NT2/D1 (cell line): ENCODE measurements around the gene TMEM198.

Experiments used
- DNase-seq: peaks from one replicate; pipeline ENCODE4 v3.0.0-alpha.2; 2011; ENCODE audit warnings: low read depth, low spot score
- H3K27me3 ChIP-seq: 2 replicates; pipeline ENCODE4 v1.6.0; 2011; ENCODE audit warnings: mild to moderate bottlenecking; ENCODE audit not compliant: insufficient read length, insufficient read depth
- H3K36me3 ChIP-seq: 2 replicates; pipeline ENCODE4 v1.6.1; 2011; ENCODE audit warnings: mild to moderate bottlenecking, low read length, mixed read lengths; ENCODE audit not compliant: insufficient read depth, insufficient read length
- H3K4me1 ChIP-seq: 2 replicates; pipeline ENCODE4 v1.5.1; 2011; ENCODE audit not compliant: insufficient read depth, insufficient read length
- H3K4me3 ChIP-seq: 2 replicates; pipeline ENCODE4 v1.5.1; 2011; ENCODE audit warnings: low read depth; ENCODE audit not compliant: insufficient read length
- H3K9ac ChIP-seq: 2 replicates; pipeline ENCODE4 v1.6.0; 2011; ENCODE audit warnings: low read depth; ENCODE audit not compliant: insufficient read length
- H3K9me3 ChIP-seq: 2 replicates; pipeline ENCODE4 v1.5.1; 2011; ENCODE audit warnings: mild to moderate bottlenecking, low read length; ENCODE audit not compliant: insufficient read depth
- SUZ12 ChIP-seq: IDR thresholded peaks from 2 replicates; pipeline ENCODE4 v1.6.1; 2011; ENCODE audit not compliant: insufficient read length, insufficient read depth; ENCODE audit errors: extremely low read depth
- YY1 ChIP-seq: IDR thresholded peaks from 2 replicates; pipeline ENCODE4 v1.6.1; 2011; ENCODE audit not compliant: insufficient read length, insufficient read depth
- ZNF274 ChIP-seq: IDR thresholded peaks from 2 replicates; pipeline ENCODE4 v1.6.1; 2011; ENCODE audit warnings: mild to moderate bottlenecking, low read depth, low read length

The TMEM198 gene

DNA sequence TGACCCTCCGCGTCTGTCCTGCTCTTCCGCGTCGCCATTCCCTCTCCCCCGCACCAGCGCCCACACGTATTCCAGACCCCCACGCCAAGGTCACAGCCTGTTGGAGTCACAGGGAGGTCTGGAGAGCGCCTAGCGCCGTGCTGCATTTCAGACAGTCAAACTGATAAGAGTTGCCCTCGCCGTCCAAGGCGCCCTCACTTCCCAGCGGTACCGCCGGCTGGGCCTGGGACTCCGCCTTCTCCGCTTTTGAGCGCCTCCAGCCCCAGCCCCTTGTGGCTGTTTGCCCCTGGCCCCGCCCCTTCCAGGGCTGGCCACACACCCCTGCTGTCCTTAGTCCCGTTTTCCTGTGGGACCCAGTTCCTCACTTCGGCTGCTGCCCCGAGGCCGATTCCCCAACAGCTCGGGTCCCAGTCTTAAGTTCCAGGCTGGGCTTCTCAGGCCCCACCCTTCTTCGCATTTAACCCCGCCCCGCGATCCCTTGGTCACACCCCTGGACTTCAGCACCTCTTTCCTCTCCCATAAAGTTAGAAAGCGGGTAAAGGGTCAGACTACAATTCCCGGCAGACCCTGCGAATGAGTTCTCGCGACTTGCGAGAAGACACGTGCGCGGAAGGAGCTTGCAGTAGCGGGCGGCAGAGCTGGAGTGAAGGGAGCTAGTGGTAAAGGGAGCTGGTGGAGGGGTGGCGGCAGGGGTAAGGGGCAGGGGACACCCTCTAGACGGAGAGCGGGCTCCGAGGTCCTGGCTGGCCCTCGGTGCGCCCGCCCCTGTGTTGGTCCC lies 45.4 kb upstream of the TMEM198 start, which contains the start of gene GMPPA:
GMPPA (plus strand) TSS at position 612 of the 778 bp plus-strand sequence. CDS start 1,085 bp downstream, outside the sequence.
- Histone ChIP-seq H3K27me3 (peaks cover 47% of the 10 kb centered on the region), H3K9ac (peak within 1 kb of the TSS; percentile 91), H3K4me1 (peaks cover 30% of the 10 kb centered on the region), H3K36me3 (peaks cover 13% of the 10 kb centered on the region), H3K9me3 (no peaks in the 10 kb centered on the region), H3K4me3 (peak within 1 kb of the TSS; percentile 70)
- no peak for TF ChIP-seq SUZ12
- TF ChIP-seq YY1, result no peak
- no peak for TF ChIP-seq ZNF274
- DNase-seq, result peak; percentile 98

DNA sequence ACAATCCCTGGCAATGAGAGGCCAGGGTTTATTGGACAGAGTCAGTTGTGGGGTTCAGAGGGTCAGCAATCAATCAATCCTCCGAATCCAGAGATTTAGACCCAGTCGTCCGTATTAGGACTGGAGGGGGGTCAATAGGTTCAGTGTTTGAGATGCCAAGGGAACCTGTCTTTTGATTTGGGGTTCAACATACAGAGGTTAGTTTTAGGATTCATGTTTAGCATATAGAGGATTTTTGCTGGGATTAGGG lies 44.8 kb upstream of the TMEM198 start:
- H3K36me3 ChIP-seq, result peaks cover 18% of the 10 kb centered on the region
- H3K9ac ChIP-seq, result peak overlapping the region; percentile 91
- DNase-seq, result no peak
- H3K4me3 ChIP-seq, result peak overlapping the region; percentile 68
- peaks cover 30% of the 10 kb centered on the region for H3K4me1 ChIP-seq
- H3K9me3 ChIP-seq, result no peaks in the 10 kb centered on the region
- no peak for TF ChIP-seq YY1
- TF ChIP-seq ZNF274, result no peak
- no peak for TF ChIP-seq SUZ12
- H3K27me3 ChIP-seq, result peaks cover 44% of the 10 kb centered on the region

DNA sequence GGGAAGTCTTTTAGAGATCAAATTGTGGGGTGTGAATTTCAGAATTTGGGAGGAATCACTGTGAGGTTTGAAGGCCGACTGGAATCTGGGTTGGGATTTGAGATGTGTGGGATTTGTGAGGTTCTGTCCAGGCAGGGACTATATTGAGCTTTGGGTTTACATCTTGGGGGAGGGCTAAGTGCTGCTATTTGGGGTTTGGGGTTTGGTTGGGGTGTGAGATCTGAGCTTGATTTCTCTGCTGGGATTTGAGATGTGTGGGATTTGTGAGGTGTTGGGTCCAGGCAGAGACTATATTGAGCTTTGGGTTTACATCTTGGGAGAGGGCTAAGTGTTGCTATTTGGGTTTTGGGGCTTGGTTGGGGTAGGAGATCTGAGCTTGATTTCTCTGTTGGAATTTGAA lies 44.3 kb upstream of the TMEM198 start:
- no peaks in the 10 kb centered on the region for H3K9me3 ChIP-seq
- DNase-seq, result no peak
- peaks cover 24% of the 10 kb centered on the region for H3K36me3 ChIP-seq
- H3K27me3 ChIP-seq, result peaks cover 40% of the 10 kb centered on the region
- TF ChIP-seq YY1, result no peak
- no peak for TF ChIP-seq ZNF274
- no peak for TF ChIP-seq SUZ12
- H3K4me1 ChIP-seq, result peaks cover 30% of the 10 kb centered on the region
- H3K9ac ChIP-seq, result peak overlapping the region; percentile 91
- H3K4me3 ChIP-seq, result peak overlapping the region; percentile 68

DNA sequence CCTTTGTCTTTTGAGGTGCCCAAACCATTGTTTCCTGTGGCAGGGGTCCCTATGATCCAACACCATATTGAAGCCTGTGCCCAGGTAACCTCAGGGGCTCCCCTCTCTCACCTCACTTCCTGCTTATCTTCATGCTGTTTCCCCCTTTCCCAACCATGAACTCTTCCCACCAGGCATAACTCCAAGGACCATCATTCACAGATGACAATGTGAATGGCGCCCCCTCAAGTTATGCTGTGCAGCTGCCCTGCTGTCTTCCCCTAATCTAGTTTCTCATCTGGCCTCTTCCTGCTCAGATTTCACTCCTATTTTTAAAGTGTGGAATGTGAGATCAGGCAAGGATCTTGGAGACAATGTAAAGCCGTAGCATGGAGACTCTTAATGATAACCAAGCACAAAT lies 43.7 kb upstream of the TMEM198 start:
- no peak for DNase-seq
- Histone ChIP-seq H3K27me3 (peaks cover 35% of the 10 kb centered on the region), H3K9ac (no peak overlapping the region), H3K9me3 (no peaks in the 10 kb centered on the region), H3K36me3 (peaks cover 30% of the 10 kb centered on the region), H3K4me3 (no peak overlapping the region), H3K4me1 (peaks cover 30% of the 10 kb centered on the region)
- TF ChIP-seq SUZ12 (no peak), ZNF274 (no peak), YY1 (no peak)

DNA sequence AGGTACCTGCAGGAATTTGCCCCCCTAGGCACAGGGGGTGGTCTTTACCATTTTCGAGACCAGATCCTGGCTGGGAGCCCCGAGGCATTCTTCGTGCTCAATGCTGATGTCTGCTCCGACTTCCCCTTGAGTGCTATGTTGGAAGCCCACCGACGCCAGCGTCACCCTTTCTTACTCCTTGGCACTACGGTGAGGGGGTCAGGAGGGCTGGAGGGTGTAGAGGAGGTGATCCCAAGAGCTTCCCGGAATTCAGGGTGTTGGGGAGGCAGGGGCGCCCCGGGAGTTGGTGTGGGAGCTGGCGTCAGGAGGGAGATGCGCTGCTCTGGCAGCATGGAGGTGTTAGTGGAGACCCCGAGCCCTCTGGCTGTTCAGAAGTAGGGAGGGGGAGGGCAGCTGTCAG lies 42.0 kb upstream of the TMEM198 start:
- peaks cover 18% of the 10 kb centered on the region for H3K27me3 ChIP-seq
- H3K36me3 ChIP-seq, result peaks cover 46% of the 10 kb centered on the region
- H3K4me1 ChIP-seq, result peaks cover 27% of the 10 kb centered on the region
- no peak for TF ChIP-seq YY1
- no peak for TF ChIP-seq SUZ12
- no peak for TF ChIP-seq ZNF274
- no peak overlapping the region for H3K4me3 ChIP-seq
- no peaks in the 10 kb centered on the region for H3K9me3 ChIP-seq
- no peak overlapping the region for H3K9ac ChIP-seq
- no peak for DNase-seq

DNA sequence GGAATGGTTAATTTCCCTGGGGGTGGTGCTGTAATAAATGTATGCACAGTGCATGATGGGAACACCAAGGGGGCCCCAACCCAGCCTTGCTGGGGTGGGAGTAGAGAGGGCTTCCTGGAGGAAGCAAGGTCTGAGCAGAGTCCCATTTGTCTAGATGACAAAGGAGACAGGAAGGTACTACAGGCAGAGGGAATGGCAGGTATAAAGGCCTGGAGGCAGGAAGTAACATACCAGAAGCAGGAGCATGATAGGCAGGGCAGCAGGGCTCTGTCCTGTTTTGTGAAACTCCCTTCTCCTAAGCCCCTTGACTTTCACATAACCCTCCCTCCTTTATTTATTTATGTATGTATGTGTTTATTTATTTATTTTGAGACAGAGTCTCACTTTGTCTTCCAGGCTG lies 41.2 kb upstream of the TMEM198 start:
- Histone ChIP-seq H3K36me3 (peaks cover 51% of the 10 kb centered on the region), H3K4me1 (peaks cover 27% of the 10 kb centered on the region), H3K27me3 (peaks cover 10% of the 10 kb centered on the region), H3K4me3 (no peak overlapping the region), H3K9me3 (no peaks in the 10 kb centered on the region), H3K9ac (no peak overlapping the region)
- DNase-seq, result no peak
- no peak for TF ChIP-seq YY1
- no peak for TF ChIP-seq ZNF274
- no peak for TF ChIP-seq SUZ12

GRCh38 chr2:219505585-219505984 lies 38.2 kb upstream of the TMEM198 start:
- H3K4me1 ChIP-seq, result peaks cover 31% of the 10 kb centered on the region
- no peaks in the 10 kb centered on the region for H3K9me3 ChIP-seq
- H3K27me3 ChIP-seq, result peaks cover 4% of the 10 kb centered on the region
- H3K36me3 ChIP-seq, result peaks cover 58% of the 10 kb centered on the region
- DNase-seq, result no peak
- no peak overlapping the region for H3K4me3 ChIP-seq
- H3K9ac ChIP-seq, result no peak overlapping the region
- TF ChIP-seq ZNF274 (no peak), SUZ12 (no peak), YY1 (no peak)
